ENCODE data around the gene PLCL2. TPM values are rescaled to one million over a fixed set of nuclear protein-coding genes. Genes with fewer than 3 reads are reported as not detected.

PLCL2 gene
- 2.4 and 5.4 TPM in 2 replicates for total RNA-seq

DNA sequence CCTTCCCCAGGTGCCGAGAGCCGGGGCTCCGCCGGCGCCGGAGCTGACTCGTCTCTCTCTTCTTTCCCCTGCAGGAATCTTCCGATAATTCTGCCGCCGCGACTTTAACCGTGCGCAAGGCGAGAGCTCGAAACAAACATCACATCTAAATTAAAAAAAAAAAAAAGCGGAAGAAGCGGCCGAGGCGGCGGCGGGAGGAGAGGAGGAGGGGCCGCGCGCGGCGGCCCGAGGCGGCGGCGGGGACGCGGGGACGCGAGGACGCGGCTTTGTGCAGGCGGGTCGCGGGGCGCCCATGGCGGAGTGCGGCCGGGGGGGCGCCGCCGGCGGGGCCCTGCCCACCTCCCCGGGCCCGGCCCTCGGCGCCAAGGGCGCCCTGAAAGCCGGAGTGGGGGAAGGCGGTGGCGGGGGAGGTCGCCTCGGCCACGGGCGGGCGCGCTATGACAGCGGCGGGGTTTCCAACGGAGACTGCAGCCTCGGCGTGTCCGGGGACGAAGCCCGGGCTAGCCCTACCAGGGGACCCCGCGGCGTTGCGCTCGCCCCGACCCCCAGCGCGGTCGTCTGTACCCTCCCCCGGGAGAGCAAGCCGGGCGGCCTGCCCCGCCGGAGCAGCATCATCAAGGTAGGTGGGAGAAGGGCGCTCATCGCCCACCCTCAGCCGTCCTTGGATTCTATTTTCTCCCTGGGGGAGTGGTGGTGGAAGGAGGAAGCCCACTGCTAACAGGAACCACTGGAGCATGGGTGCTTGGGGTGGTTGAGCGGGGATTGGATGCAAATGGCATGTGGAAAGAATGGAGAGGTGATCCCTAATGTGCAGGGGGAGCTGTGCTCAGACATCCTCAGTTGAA, at the start of gene PLCL2:
TSS of gene PLCL2 (plus strand) at position 208 of the 845 bp plus-strand sequence. CDS start at position 293, 85 bp downstream.

